A673 (cell line): ENCODE measurements around the gene GMIP. TPM values are rescaled to one million over a fixed set of nuclear protein-coding genes. Genes with fewer than 3 reads are reported as not detected.
"Not testable (repeated sequence)": the region's sequence is repeated elsewhere in the genome, so short reads cannot be mapped to it uniquely, and the experiment has no call there.

Experiments
- BruUV-seq: library from RNA; stranded (reverse); fragments of 400-500 nt; replicated peaks from 2 replicates; lab custom pipeline; 2021; lab: Mats Ljungman, UMichigan
- CTCF ChIA-PET: fragments of 300-600 bp; sonication (Branson Sonifier 250); formaldehyde crosslinking; loops from one replicate; lab custom pipeline; 2022; ENCODE audit warnings: antibody characterized with exemption; lab: Charles Lee
- POLR2A ChIA-PET: fragments of 300-600 bp; sonication (Branson Sonifier 250); formaldehyde crosslinking; loops from one replicate; lab custom pipeline; 2022; ENCODE audit warnings: antibody characterized with exemption; ENCODE audit not compliant: low non-redundant PET; lab: Charles Lee
- DNase-seq: peaks from one replicate; pipeline ENCODE4 v3.0.0-alpha.2; 2015; ENCODE audit warnings: low spot score
- H3K27ac ChIP-seq: fragments of 200-600 bp; sonication (generic); 2 replicates; pipeline ENCODE4 v1.5.1; 2016; ENCODE audit warnings: mixed run types, low read depth, mild to moderate bottlenecking, mixed read lengths, antibody characterized with exemption, low read length; ENCODE audit not compliant: poor library complexity, severe bottlenecking
- H3K27me3 ChIP-seq: fragments of 200-600 bp; sonication (generic); replicated peaks from 2 replicates; pipeline ENCODE4 v1.6.1; 2017; ENCODE audit warnings: mixed run types, low read depth, mild to moderate bottlenecking, mixed read lengths, antibody characterized with exemption, low read length; ENCODE audit not compliant: insufficient read depth, poor library complexity
- H3K36me3 ChIP-seq: fragments of 200-600 bp; sonication (generic); 2 replicates; pipeline ENCODE4 v1.6.1; 2016; ENCODE audit warnings: mixed run types, mild to moderate bottlenecking, mixed read lengths, antibody characterized with exemption, low read length; ENCODE audit not compliant: insufficient read depth, poor library complexity, severe bottlenecking
- H3K4me1 ChIP-seq: fragments of 200-600 bp; sonication (generic); 2 replicates; pipeline ENCODE4 v1.6.1; 2017; ENCODE audit warnings: mixed run types, mild to moderate bottlenecking, mixed read lengths, antibody characterized with exemption, low read length; ENCODE audit not compliant: insufficient read depth, poor library complexity, severe bottlenecking
- H3K4me3 ChIP-seq: fragments of 200-600 bp; sonication (generic); 2 replicates; pipeline ENCODE4 v1.5.1; 2016; ENCODE audit warnings: low read depth, mixed run types, mild to moderate bottlenecking, mixed read lengths, low read length; ENCODE audit not compliant: poor library complexity, severe bottlenecking
- H3K9me3 ChIP-seq: fragments of 200-600 bp; sonication (generic); 2 replicates; pipeline ENCODE4 v1.6.1; 2016; ENCODE audit warnings: mixed run types, low read depth, mild to moderate bottlenecking, mixed read lengths, antibody characterized with exemption, low read length; ENCODE audit not compliant: poor library complexity, severe bottlenecking
- EZH2 ChIP-seq: fragments of 200-600 bp; sonication (generic); IDR thresholded peaks from 2 replicates; pipeline ENCODE4 v1.6.1; 2017; ENCODE audit warnings: borderline replicate concordance, low read depth, mild to moderate bottlenecking, mixed read lengths, antibody characterized with exemption, low read length; ENCODE audit not compliant: poor library complexity, severe bottlenecking
- intact Hi-C: fragments of 100-400 bp; cut with micrococcal nuclease; formaldehyde crosslinking; loops from one replicate; pipeline ENCODE4 v1.10.0; 2022; ENCODE audit not compliant: unreplicated experiment
- total RNA-seq: library from RNA; stranded (reverse); gene quantifications from 2 replicates; pipeline ENCODE4 v1.2.3, GENCODE V29; 2021
- TF ChIP-seq, protein P1 (sequence below): fragments of 300-800, 200-600 bp; sonication (generic); conservative IDR thresholded peaks from 2 replicates; pipeline ENCODE4 v1.5.1; 2017; ENCODE audit warnings: low read depth, mild to moderate bottlenecking, antibody characterized with exemption, low read length, moderate library complexity, mixed read lengths

Gene GMIP
- total RNA-seq, 1 experiment from 2014 or later, result 9.0 TPM

DNA sequence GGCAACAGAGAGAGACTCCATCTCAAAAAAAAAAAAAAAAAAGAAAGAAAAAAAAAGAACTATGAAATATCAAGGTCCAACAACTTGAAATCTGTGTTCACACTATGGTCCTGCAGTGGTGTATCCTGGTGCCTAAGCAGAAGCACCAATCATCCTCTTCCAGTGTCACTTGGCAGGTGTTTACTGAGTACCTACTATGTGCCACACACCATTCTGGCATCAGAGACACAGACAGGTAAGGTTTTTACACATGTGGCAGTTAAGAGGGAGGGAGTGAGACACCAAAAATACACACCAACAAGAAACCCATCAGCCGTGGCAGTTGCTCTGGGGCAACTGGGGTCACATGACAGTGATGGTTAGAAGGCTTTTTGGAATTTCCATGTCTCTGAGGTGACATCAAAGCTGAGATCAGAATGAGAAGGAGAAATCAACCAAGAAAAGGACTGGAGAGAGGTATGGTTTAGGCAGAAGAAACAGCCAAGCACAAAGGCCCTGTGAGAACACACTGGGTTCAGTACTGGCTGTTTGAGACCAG, 42.6 kb downstream of the GMIP start:
- H3K9me3 ChIP-seq, result no peaks in the 10 kb centered on the region
- ChIA-PET POLR2A (no interaction called here), CTCF (no interaction called here)
- intact Hi-C loops, result no loop called here
- no peak for TF ChIP-seq EZH2
- TF ChIP-seq, protein P1, sequence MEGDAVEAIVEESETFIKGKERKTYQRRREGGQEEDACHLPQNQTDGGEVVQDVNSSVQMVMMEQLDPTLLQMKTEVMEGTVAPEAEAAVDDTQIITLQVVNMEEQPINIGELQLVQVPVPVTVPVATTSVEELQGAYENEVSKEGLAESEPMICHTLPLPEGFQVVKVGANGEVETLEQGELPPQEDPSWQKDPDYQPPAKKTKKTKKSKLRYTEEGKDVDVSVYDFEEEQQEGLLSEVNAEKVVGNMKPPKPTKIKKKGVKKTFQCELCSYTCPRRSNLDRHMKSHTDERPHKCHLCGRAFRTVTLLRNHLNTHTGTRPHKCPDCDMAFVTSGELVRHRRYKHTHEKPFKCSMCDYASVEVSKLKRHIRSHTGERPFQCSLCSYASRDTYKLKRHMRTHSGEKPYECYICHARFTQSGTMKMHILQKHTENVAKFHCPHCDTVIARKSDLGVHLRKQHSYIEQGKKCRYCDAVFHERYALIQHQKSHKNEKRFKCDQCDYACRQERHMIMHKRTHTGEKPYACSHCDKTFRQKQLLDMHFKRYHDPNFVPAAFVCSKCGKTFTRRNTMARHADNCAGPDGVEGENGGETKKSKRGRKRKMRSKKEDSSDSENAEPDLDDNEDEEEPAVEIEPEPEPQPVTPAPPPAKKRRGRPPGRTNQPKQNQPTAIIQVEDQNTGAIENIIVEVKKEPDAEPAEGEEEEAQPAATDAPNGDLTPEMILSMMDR, result no peak
- no peak for DNase-seq
- no peak overlapping the region for H3K4me3 ChIP-seq
- no peaks in the 10 kb centered on the region for H3K4me1 ChIP-seq
- no peak overlapping the region for H3K27ac ChIP-seq
- no peaks in the 10 kb centered on the region for H3K36me3 ChIP-seq
- BruUV-seq, result no TSS peak
- no peaks in the 10 kb centered on the region for H3K27me3 ChIP-seq

- H3K27me3 ChIP-seq, DNase-seq, BruUV-seq, CTCF ChIA-PET, H3K4me1 ChIP-seq, H3K4me3 ChIP-seq, H3K9me3 ChIP-seq, H3K36me3 ChIP-seq, H3K27ac ChIP-seq, intact Hi-C loops: not testable (repeated sequence)
- POLR2A ChIA-PET, result interaction anchor here (0.7 kb wide), 1 partner anchor 301 kb away, joined by 8 read pairs; no protein-coding TSS in a partner anchor
Observed at GRCh38 chr19:19598728-19599451, 44.6 kb downstream of the GMIP start.

DNA sequence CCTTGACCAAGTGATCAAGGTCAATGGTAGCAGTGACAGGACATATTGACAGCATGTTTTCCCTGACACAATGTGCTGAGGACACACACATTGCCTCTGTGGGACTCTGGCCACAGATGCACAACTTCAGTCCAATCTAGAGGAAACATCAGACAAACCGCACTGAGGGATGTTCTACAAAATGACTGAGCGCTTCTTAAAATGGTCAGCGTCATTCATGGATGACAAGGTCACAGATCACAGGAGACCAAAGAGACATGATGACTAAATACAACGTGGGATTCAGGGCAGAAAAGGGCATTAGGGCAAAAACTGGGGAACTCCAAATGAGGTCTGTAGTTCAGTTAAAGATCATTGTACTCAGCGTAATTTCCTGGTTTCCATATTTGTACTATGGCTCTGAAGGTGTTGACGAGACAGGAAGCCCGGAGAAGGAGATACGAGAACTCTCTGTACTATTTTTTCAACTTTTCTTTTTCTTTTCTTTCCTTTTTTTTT, 45.6 kb downstream of the GMIP start:
- Histone ChIP-seq H3K4me1 (no peaks in the 10 kb centered on the region), H3K27me3 (no peaks in the 10 kb centered on the region), H3K9me3 (no peaks in the 10 kb centered on the region), H3K36me3 (no peaks in the 10 kb centered on the region), H3K27ac (no peak overlapping the region), H3K4me3 (no peak overlapping the region)
- ChIA-PET CTCF (no interaction called here), POLR2A (interaction anchor here (0.7 kb wide), 1 partner anchor 302 kb away, joined by 8 read pairs; no protein-coding TSS in a partner anchor)
- DNase-seq, result no peak
- TF ChIP-seq, protein P1, result no peak
- no peak for TF ChIP-seq EZH2
- intact Hi-C loops, result no loop called here
- BruUV-seq, result no TSS peak
